LHCN-M2 (cell line): ENCODE measurements around the gene CMIP. TPM values are rescaled to one million over a fixed set of nuclear protein-coding genes. Genes with fewer than 3 reads are reported as not detected.
A peak's percentile ranks its signal among the peaks of the same experiment; 100 is the strongest.
"Not testable (repeated sequence)": the region's sequence is repeated elsewhere in the genome, so short reads cannot be mapped to it uniquely, and the experiment has no call there.

Source experiments
- DNase-seq: peaks from one replicate; pipeline ENCODE4 v3.0.0-alpha.2; 2012; ENCODE audit warnings: low read depth
- total RNA-seq: library from RNA; depleted of rRNA; stranded (reverse); fragments of >200 nt; gene quantifications from 2 replicates; pipeline ENCODE4 v1.2.3, GENCODE V29; 2014

The CMIP gene
- total RNA-seq, 1 experiment from 2014 or later, result 6.0 TPM

DNA sequence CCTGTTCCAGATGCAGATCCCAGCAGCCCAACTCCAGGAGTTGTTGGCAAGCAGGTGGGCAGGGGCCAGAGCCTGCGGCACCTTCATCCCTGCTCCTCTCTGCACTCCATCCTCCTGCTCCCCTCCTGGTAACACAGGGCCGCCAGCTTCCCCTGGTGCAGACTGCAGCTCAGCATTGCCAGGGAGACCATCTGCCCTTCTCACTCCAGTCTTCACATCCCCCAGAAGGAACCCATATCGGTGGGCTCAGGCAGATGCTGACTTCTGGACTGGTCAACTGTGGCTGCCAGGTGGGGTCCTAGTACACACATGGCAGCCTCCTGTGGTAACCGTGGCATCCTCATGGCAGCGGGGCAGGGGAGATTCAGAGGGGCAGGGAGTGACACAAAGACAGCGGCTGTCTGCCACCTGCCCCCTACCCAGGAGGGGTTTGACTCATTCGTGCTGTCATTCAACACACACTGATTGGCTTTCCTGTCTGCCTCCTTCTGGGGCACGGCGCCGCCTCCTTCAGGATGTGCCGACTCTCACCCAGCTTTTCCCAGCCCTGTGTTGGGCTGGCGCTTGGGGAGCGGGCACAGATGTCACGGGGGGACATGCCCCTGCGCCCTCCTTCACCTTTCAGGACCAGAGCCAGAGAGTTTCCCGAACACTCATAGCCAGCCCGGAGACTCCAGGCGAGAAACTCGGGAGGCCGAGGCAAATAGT, 120.9 kb downstream of the CMIP start:
- no peak for DNase-seq

DNA sequence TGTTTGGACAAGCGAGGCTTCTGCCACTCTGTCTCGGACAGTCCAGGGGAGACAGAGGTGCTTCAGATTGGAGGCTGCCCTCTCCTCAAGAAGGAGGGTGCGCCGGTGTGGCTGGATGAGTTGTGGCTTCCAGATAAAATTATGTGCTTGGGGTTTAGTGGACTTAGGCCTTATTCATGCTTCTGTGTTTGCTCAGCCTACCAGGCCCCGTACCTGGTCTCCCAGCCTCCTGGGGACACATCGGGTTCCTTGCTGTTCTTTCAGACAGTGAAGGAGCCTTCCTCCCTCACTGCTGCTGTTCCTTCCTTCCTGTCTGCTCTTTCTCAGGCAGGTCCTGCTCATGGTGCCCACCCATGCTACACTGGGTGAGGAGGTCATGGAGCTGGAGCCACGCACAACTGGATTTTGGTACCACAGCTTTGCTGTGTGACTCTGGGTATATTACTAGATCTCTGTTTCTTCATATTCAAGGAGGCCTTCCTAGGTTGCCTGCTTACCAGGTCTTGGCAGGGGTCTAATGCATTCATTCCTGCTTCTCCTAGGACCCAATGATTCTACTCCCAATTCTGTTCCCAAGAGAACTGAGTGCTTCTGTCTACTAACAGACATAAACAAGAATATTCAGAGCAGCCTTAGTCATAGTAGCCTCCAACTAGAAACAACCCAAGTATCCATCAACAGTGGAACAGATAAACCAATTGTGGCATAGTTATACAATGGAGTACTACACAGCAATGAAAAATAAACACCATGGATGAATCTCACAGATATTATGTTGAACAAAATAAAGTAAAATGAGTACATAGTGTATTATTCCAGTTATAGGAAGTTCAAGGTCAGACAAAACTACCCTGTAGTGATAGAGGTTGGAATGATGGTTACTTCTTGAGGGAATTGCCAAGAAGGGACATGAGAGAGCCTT, 121.7 kb downstream of the CMIP start:
- no peak for DNase-seq

DNA sequence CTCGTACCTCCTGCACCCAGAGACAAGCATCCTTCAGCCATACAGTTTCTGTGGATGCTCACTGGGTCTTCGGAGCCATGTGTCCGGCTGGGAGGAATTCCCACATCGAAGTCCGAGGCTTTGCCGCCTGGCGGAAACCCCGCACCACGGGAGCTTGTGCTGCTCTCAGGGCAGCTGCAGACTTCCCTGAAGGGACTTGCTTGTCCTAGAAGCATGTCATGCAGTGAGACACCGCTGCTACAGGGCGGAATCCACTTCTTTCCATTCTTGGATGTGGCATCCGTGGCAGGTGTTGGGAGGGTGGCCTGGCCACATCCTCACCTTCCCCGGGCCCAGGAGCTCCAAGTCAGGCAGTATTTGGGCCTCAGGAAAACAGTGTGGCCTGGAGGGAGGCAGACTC, 122.5 kb downstream of the CMIP start:
- no peak for DNase-seq

DNA sequence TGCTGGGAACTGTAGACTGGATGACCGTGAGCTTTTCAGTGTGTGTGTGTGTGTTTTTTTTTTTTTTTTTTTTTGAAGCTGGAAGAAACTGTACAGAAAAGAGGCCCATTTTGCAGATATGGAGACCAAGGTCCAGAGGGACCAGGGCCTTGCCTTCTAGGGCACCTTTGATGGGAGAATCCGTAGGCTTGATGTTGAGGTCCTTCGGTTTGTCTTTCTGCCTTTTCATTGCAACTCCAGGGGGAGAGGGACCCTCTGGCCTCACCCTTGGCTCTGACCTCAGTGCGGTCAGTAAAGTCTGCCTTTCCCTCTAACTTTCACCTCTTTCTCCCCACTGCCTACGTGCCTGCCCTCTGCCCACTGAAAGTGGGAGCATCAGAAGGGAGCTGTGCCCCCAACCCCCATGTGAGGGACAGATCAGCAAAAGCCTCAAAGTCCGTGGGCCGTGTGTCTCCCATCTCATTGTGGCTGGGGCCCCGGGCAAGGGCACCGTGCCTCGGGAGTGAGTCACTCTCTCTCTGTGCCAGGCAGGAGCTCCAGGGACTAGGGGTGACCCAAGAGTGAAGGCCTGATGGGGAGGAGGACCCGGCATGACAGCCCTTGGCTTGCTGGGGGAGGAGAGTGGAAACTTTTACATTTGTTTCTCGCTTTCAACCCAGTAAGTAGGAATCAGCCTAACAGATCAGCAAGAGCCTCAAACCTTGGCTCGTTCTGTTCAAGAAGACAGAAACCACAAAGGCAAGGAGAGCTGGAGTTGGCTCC, 123.6 kb downstream of the CMIP start:
- DNase-seq, result peak; percentile 53

DNA sequence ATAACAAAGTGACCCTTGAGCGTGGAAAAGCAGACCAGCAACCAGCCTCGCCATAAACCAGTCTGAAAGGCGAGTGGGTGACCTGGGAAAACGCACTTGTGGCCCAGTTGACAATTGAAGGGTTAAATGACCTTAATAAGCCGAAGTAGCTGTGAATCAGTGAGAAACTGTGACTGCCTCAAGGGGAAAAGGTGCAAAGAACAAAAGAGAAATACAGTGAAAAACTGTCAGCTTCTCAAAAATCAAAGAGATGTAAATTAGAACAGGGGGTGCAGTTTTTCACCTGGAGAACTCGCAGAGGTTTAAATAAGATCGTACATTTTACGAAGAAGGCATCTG, 124.1 kb downstream of the CMIP start:
- no peak for DNase-seq

DNA sequence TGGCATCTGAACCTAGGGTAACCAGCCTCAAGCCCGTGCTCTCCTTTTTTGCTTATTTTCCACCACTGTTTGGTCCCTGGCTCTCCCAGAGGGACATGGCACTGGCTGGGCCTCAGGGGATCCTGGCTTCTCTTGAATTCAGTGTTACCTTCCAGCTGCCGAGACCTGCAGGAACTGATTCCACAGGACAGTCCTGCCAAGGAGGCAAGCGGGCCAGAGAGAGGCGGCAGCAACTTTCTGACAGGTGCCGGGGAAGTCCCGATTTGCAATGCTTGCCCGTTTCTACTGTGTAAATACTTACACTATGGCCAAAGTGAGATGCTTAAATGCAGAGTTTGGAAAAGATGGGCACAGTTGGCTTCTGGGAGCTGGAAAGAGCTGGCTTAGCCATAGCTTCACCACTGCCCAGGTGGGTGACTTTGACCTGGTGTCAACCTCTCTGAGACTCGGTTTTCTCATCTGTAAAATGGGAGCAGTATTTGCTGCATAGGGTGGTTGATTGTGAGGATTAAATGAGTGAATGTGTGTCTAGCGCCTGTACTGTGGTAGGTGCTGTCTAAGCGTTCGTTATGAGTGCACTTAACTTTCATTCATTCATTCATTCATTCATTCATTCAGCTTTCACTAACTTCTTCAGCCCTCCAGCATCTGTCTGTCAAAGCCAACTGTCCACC, 124.9 kb downstream of the CMIP start:
- DNase-seq, result no peak

DNA sequence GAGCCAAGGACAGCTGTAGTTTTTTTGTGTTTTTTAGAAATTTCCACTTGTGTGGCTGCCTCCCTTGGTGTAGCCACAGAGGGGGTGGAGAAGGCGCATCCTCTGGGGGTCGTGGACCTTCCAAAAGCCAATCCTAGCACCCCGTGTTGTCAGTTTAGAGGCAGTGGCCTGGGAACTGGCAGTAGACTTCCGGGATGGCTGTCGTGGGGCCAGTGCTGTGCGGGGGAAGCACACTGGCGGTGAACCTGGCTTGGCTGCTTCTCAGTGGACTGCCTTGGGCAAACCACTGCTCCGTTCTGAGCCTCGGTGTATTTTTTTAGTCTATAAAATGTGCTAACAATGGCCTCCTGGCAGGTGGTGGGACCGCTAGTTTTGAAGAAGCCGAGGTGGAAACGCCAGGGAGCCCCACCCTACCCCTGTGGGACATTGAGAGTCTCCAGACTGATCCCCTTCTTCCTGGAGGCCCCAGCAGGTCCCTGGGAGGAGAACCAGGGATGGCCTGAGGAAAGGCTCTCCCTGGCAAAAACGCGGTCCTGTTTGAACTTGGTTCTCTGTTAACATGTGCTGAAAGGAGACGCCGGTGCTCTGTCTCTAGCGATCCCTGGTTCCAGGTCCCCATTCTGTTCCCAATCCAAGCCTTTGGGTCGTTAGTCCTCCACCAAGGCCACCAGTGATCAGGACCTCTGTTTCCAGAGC, 125.7 kb downstream of the CMIP start:
- DNase-seq, result no peak

DNA sequence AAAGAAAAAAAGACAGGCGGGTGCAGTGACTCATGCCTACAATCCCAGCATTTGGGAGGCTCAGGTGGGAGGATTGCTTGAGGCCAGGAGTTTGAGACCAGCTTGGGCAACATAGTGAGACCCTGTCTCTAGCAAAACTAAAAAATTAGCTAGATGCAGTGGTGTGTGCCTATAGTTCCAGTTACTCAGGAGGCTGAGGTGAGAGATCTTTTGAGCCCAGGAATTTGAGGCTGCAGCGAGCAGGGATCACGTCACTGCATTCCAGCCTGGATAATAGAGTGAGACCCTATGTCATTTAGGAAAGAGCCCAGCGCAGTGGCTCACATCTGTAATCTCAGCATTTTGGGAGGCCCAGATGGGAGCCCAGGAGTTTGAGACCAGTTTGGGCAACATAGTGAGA, 126.6 kb downstream of the CMIP start:
- no peak for DNase-seq

DNA sequence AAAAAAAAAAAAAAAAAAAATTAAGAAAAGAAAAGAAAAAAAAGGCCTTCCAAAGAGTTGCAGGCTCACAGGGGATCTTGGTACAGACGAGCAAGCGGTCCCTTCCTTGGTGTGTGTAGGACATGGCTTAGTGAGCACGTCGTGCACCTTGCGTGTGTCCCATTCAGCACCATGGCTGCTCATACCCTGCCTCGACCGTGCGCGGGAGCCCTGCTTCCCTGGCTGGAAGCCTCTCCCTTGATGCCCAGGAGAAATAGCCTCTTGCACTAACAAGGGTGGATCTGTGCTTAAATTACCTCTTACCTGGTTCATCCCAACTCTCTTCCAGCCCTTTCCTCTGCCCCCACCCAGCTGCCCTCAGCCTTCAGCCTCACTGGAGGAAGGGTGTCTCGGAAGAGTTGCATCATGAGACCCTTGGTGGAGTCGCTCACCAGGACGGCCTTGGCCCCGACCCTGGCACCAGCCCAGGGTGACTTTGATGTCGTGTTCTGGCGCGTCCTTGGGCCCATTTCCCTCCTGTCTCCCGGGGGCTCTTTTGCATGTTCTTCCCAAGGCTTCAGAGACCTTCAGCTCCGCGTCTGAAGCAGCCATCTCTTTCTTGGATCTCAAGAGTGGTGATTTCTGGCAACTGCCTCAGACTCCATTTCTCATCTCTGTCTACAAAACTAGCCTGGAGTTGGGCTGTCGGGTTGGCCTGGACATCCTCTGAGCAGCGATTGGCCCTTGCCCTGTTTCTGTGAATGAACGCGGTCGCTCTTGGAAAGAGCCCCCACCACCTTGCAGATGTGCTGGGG, 127.2 kb downstream of the CMIP start:
- DNase-seq, result no peak

DNA sequence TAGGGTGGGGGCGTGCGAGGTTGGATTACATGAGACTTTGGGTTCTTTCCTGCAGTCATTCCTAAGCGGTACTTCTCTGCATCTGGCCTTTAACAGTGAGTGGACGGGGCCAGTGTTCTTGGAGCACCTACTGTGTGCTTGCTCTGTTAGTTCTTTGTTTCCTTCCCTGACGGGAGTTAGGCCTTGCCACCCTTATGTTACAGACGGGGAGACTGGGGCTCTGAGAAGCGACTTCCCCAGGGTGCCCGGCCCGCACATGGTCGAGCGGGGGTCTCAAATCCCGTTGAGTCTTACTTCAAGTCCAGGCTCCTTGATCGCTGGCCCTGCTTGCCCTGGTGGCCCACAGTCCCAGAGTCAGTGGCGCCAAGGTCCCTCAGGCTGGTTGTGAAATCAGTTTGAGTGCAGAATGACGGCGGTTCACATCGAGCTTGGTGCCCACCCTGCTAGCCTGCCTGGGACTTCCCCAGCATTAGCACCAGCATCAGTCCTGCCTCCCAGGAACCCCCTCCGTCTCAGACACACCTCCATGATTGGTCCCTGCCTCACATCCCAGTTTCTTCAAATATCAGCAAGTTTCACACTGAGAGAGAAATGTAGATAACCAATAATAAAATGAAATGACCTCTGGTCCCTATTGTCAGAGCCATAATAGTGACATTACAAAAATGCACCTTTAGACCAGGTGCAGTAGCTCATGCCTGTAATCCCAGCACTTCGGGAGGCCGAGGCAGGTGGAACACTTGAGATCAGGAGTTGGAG, 128.0 kb downstream of the CMIP start:
- no peak for DNase-seq

DNA sequence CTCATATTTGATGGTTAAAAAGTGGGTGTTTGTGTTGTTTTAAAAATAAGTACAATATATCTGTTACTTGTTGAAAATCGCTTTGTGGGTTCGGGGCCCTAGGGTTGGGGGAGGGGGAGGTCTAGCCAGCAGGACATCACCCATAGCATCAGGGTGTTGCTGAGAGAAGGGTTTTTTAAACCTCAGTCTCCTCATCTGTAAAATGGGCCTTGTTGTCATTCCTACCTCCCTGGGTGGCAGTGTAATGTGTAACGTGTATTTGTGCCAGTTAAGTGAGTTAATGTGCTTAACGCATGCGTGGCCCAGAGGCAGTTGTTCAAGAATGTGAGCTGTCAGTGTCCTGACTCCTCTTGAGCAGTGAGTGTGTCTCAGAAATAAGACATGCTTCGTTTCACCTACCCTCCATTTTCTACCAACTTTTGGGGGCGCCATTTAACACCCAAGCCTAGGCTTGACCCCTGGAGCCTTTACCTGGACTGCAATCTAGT, 129.0 kb downstream of the CMIP start:
- no peak for DNase-seq

DNA sequence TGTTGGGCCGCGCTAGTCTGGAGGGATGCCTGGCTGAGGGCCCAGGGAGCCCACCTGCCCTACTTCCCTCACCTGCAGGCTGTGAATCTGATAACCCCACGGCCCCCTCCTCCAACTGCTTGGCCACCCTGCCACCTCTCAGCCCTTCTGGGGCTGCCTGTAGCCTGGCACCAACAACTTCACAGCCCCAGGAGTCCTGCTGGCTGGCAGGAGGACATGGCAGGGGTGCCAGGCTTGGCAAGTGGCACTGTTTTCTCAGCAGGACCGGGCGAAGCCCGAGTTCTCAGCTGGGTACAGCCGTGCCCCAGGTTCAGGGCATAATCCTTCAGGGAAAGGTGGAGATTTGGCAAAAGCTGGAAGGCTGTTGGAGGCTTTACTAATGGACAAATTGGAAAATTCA, 129.6 kb downstream of the CMIP start:
- no peak for DNase-seq

DNA sequence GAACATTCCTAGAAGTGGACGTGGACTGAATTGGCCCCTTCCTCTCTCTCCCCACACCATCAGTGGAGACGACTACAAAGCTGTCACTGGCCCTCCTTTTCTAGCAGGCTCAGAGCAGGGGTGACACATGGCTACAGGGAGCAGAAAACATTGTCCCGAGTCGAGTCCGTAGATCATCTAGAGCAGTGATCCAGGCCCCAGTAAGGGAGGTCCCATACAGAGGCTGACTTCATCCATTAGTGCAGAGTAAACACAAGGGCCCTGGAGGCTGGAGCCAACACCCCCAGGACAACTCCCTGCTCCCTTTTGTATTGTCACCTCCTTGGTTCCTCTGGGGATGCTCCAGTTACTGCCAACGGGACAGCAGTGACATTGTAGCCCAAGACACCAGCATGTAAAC, 130.7 kb downstream of the CMIP start:
- DNase-seq, result no peak

DNA sequence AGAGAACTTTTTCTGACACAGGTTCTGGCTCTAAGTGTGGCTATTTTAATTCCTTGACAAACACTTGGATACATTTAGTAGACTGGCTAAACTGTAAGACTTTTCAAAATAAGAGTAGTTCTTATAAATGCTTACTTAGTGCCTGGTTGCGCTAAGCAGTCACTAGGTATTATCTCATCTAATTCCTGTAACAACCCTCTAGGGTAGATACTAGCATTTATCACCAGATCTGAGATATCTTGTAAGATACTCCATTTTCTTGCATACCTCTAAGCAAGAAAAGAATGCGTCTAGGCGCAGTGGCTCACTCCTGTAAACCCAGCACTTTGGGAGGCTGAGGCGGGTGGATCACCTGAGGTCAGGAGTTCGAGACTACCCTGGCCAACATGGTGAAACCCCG, 131.2 kb downstream of the CMIP start:
- no peak for DNase-seq

DNA sequence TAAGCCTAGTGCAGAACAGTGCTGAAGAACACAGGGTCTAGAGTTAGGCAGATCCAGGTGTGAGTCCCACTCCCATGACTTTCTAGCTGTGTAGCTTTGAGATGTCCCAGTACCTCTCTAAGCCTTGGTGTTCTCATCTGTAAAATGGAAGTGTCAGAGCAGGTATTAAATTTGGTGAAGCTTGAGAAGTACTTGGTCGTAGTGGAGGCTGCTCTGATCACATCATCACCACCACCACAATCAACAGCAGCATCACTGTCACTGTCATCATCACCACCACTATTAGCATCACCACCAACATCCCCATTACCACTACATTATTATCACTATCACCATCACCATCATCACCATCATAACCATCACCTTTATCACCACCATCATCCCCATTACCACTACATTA, 132.1 kb downstream of the CMIP start:
- DNase-seq, result no peak

DNA sequence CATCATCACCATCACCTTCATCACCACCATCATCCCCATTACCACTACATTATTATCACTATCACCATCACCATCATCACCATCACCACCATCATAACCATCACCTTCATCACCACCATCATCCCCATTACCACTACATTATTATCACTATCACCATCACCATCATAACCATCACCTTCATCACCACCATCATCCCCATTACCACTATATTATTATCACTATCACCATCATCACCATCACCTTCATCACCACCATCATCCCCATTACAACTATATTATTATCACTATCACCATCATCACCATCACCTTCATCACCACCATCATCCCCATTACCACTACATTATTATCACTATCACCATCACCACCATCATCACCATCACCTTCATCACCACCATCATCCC, 132.7 kb downstream of the CMIP start:
- not testable (repeated sequence) for DNase-seq

DNA sequence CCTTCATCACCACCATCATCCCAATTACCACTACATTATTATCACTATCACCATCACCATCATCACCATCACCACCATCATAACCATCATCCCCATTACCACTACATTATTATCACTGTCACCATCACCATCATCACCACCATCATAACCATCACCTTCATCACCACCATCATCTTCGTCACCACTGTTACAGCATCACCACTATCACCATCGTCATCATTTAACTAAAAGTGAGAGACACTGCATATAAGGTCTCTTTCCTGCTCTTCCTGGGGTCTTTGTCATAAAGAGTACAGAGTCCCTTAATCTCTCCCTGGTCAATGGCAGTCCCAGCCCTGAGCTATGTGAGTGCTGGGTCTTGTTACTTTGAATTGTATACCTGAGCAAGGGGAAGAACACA, 133.5 kb downstream of the CMIP start:
- DNase-seq, result no peak

DNA sequence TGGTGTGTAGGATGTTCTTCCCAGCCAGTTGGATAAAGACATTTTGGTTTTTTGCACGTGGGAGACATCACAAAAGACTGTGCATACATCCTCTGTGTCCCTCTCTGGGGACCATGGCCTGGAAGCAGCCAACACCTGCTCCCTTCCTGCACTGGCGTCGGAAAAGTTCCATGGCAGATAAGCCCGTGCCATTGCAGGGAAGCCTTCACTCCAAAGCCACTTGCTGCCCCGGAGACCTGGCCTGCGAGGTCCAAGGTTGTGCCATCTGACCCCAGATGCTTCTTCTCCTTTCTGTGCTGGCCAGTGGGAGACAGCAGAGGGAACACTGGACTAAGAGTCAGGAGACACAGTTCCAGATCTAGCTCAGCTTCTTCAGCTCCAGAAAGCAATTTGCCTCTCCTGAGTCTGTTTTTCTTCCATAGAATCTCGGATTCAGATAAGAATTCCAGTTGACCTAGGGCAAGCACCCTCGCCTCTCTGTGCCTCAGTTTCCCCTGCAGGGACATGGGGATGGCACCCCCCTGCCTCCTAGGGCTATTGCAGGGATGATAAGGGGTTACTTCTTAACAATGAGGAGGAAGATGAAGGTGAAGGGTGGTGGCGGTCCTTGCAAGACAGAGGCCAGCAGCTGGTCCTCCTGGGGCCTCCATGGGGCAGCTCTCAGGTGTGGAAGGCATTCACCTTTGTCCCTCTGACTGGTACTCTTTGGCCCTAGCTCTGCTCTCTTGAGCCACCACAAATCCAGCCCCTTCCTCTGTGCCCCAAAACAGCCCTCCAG, 134.2 kb downstream of the CMIP start:
- no peak for DNase-seq

DNA sequence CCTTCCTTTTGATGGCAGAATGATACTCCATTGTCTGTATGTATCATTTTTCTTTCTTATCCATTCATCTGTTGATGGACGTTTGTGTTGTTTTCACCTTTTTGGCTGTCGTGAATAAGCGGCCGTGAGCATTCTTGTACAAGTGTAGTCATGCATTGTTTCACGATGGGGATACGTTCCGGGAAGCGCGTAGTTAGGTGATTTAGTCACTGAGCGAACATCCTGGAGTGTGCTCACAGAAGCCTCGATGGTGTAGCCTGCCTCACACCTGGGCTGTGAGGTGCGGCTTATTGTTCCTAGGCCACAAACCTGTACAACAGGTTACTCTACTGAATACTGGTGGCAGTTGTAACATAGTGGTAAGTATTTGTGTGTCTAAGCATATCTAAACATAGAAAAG, 136.5 kb downstream of the CMIP start:
- DNase-seq, result no peak
